NCI-H345 treated with DMSO at 0.1 percent for 48 hours (cell line): ENCODE data around the gene CLSTN1.
A peak's percentile ranks its signal among the peaks of the same experiment; 100 is the strongest.
"Not testable (repeated sequence)": the region's sequence is repeated elsewhere in the genome, so short reads cannot be mapped to it uniquely, and the experiment has no call there.

Source experiments
- DNase-seq: peaks from one replicate; lab custom pipeline; 2025; ENCODE audit not compliant: unreplicated experiment; lab: John Stamatoyannopoulos, UW

Gene CLSTN1

DNA sequence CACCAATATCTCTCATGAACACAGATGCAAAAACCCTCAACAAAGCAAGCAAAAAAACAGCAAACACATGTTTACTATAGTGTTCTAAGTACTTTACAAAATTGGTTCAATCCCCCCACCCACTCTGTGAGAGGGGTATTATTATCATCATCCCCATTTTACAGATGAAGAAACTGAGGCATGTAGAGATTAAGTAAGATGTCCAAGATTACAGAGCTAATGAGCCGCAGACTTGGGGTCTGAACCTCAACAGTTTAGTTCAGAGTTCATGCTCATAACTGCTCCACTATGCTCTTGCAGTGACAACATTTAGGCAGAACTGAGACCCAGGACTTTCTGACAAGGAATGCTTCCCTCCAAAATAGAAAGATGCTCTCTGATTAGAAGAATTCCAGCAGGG lies 21.9 kb downstream of the CLSTN1 start:
- no peak for DNase-seq

DNA sequence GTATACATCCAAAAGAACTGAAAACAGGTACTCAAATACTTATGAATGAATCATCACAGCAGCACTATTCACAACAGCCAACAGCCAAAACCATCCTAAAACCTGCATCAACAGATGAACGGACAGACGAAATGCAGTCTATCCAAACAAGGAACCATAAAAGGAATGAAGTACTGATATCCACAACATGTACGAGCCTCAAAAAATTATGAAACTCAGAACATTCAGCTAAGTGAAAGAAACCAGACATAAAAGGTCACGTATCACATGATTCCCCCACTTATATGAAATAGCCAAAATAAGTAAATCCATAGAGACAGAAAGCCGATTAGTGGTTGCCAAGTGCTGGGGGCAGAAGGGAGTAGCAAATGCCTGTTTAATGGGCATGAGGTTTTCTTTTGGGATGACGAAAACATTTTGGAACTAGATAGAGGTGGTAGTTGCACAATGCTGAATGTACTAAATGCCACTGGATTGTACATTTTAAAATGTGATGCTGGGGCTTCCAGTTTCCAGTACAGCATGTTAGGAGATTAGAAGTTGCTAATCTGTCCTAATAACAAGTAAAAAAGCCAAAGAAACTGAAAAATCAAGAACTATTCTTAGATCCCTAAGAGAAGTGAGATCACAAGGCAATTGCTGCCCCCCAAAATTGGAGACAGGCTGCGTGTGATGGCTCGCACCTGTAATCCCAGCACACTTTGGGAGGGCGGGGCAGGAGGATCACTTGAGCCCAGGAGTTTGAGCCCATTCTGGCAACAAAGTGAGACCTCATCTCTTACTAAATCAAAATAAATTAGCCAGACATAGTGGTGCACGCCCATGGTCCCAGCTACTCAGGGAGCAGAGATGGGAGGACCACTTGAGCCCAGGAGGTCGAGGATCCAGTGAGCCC lies 25.3 kb downstream of the CLSTN1 start:
- DNase-seq = no peak

DNA sequence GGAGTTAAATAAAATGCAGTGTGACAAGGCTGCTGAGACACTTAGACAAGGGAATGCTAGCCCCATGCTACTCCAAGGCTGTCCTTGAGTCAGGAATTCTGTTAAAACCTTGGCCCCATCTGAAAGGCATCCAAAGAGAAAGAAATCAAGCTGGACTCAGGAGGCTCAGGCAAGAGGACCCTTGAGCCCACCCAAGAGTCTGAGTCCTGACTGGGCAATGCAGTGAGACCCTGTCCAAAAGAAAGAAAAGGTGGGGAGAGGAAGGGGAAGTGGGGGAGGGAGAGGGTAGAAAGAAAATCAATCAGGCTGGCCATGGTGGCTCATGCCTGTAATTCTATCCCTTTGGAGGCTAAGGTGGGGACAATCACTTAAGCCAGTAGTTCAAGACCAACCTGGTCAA lies 26.7 kb downstream of the CLSTN1 start:
- DNase-seq = no peak

DNA sequence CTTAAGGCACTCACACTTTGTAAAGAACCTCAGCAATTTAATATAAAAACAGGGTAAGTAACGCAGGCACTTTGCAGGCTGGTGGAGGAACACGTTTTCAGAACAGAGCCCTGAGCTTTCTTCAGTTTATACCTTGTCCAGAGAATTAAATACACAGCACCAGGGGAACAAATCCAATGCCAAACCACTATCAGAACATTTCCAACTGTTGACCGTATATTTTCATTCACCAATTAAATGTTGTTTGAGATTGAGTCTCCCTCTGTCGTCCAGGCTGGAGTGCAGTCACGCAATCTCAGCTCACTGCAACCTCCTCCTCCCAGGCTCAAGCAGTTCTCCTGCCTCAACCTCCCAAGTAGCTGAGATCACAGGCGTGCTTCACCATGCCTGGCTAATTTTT lies 29.7 kb downstream of the CLSTN1 start:
- DNase-seq = no peak

GRCh38 chr1:9793291-9793690 lies 30.5 kb downstream of the CLSTN1 start:
- DNase-seq = no peak

DNA sequence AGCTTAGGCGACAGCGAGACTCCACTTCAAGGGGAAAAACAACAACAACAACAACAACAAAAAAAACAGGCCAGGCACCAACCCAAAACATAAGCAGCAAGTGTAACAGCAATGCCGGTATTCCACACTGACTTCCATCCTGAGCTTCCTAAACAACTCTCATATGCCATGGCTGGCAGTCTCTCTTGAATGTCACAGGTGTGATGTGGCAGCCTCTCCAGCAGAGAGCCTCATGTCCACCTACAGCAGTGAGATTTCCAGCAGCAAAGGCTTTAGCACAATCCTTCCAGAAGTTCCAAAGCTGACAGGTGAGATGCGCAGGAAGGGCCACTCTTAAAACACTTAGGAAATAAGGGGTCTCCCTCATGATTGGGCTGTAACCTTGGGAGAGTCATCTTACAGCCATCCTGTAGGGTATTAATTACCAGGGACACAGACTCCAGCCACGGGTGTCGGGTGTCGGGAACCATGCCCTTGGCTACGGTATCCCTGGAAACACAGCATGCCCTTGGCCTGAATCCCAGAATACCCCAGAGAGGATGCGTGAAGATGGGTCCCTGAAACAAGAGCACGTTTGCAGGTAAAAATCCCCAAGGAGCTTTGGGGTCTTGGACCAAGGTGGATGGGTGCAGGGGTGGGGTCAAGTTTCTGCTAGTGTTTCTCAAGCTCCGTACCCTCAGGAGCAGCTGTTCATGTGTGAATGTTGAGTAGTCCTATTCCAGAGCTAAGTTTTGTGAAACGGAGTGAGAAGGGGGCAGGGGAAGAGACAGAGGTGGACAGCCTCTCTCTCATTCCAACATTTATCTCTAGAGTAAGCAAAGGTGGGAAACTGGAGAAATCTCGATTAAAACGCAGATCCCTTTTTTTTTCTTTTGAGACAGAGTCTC lies 31.4 kb downstream of the CLSTN1 start:
- peak; percentile 94 for DNase-seq

- not testable (repeated sequence) for DNase-seq
Measured at GRCh38 chr1:9789700-9790099, 34.1 kb downstream of the CLSTN1 start.

- DNase-seq = no peak
Measured at GRCh38 chr1:9787702-9788101, 36.1 kb downstream of the CLSTN1 start.

GRCh38 chr1:9785406-9785805 lies 38.4 kb downstream of the CLSTN1 start:
- DNase-seq = no peak

GRCh38 chr1:9784508-9785133 lies 39.1 kb downstream of the CLSTN1 start:
- DNase-seq = peak; percentile 54

DNA sequence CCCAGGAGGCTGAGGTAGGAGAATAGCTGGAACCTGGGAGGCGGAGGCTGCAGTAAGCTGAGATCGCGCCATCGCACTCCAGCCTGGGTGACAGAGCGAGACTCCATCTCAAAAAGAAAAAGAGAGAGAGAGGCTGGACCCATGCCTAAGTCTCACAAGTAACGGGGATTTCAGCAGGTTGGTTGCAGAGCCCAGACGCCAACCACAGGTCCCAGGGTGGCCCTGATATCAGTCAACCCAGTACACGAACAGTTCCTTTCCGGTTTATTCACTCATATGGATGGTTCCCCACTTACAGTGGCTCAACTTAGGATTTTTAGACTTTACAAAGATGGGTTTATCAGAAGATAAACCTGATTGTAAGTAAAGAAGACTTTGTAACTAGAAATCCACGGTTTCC lies 40.9 kb downstream of the CLSTN1 start:
- no peak for DNase-seq

GRCh38 chr1:9782116-9782751 lies 41.5 kb downstream of the CLSTN1 start:
- DNase-seq = no peak

DNA sequence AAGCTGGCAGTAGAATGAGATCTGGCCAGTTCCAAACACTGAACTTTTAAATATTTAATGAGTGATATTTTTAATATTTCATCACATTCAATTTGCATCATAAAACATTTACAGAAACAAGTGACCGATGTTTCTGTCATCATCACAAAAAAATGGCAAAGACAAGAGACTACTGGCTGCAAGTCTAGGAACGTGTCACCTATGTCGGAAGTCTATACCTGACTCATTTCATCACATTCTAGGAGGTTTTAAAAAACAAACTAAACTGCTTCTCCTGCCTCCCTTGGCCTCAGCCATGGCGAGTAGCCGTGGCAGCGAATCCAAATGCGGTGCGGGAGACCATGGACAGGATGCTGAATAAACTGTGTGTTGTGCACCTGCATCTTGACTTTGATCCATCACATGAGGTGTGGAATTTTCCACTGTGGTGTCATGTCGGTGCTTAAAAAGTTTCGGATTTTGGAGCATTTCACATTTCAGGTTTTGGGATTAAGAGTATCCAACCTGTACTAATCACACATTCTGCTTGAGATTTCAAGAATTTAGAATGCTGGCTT lies 43.1 kb downstream of the CLSTN1 start:
- DNase-seq = no peak

DNA sequence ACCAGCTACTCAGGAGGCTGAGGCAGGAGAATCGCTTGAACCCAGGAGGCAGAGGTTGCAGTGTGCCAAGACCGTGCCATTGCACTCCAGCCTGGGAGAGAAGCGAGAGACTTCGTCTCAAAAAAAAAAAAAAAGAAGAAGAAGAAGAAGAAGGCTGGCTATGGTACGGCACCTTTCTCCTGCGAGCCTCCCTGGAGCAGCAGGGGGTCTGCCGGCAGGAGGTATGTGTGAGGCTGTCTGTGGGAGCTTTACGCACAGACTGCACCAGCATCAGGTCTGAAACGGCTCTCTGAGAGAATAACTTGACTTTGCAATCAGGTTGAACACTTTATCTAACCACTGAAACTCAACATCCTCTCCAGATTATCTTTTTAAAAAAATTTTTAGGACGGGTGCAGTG lies 44.9 kb downstream of the CLSTN1 start:
- DNase-seq = no peak

DNA sequence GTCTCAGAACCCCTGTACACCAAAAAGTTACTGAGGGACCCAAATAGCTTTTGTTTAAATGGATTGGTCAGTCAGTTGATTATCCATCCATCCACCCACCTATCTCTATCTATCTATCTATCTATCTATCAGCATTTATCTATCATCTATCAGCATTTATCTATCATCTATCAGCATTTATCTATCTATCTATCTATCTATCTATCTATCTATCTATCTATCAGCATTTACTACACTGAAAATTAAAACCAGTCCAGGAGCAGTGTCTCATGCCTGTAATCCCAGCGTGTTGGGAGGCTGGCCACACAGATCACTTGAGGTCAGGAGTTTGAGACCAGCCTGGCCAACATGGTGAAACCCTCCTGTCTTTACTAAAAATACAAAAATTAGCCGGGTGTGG lies 47.1 kb downstream of the CLSTN1 start:
- DNase-seq = no peak

DNA sequence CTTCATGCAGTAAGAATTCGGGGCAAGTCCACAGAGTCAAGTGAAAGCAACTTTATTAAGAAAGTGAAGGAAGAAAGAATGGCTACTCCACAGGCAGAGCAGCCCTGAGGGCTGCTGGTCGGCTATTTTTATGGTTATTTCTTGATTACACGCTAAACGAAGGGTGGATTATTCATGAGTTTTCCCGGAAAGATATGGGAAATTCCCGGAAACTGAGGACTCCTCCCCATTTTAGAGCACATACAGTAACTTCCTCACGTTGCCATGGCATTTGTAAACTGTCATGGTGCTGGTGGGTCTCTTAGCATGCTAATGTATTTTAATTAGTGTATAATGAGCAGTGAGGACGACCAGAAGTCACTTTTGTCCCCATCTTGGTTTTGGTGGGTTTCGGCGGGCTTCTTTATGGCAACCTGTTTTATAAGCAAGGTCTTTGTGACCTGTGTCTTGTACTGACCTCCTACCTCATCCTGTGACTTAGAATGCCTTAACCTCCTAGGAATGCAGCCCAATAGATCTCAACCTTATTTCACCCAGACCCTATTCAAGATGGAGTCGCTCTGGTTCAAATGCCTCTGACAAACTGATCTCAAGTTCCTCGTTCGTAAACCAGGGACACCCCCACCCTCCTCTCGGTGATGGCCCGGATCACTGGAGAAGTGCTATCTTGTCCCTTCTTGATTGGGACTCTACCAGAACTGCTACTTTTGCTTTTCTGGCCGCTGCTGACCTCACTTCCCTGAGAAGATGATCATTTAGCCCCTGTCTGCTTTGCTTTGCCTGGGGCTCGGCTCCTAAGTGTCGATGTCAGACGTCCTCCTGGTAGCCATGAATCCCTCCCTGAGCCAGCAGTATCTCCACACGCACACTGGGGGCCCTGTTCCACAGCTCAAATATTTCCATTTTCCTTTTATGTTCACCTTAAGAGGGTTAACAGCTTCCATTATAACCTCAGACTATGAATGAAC lies 48.8 kb downstream of the CLSTN1 start:
- no peak for DNase-seq

- DNase-seq = no peak
Measured at GRCh38 chr1:9770298-9770697, 53.5 kb downstream of the CLSTN1 start.

GRCh38 chr1:9768983-9769382 lies 54.8 kb downstream of the CLSTN1 start:
- DNase-seq = no peak

GRCh38 chr1:9767964-9768668 lies 55.6 kb downstream of the CLSTN1 start:
- DNase-seq = no peak
